Peyer's patch (tissue), 4 donors: ENCODE data around the gene PRMT7. TPM values are rescaled to one million over a fixed set of nuclear protein-coding genes. Genes with fewer than 3 reads are reported as not detected.
A peak's percentile ranks its signal among the peaks of the same experiment; 100 is the strongest.

ENCODE experiments used
- DNase-seq, 3 donors: peaks; one replicate each; pipeline ENCODE4 v3.0.0-alpha.2; 2017 to 2019
- H3K27ac ChIP-seq, 4 donors: fragments of 200-600 bp; sonication (generic); one replicate each; pipeline ENCODE4 v1.5.1; 2016 to 2019
- H3K27me3 ChIP-seq, 2 donors: fragments of 200-600 bp; sonication (generic); one replicate each; pipeline ENCODE4 v1.5.1; 2019
- H3K36me3 ChIP-seq, 3 donors: fragments of 200-600 bp; sonication (generic); one replicate each; pipeline ENCODE4 v1.5.1; 2016 to 2019
- H3K4me1 ChIP-seq, 4 donors: fragments of 200-600 bp; sonication (generic); one replicate each; pipeline ENCODE4 v1.5.1; 2016 to 2019
- H3K4me3 ChIP-seq, 4 donors: fragments of 200-600 bp; sonication (generic); 1 replicate in 3 of 4; 2 replicates in 1 of 4; pipeline ENCODE4 v1.5.1; 2016 to 2019; ENCODE audit warnings: mild to moderate bottlenecking in 1 of 4
- H3K9me3 ChIP-seq, 4 donors: fragments of 200-600 bp; sonication (generic); one replicate each; pipeline ENCODE4 v1.5.1; 2016 to 2019; ENCODE audit warnings: mild to moderate bottlenecking in 1 of 4
- CTCF ChIP-seq, 6 experiments: fragments of 450-650 bp in 4 of 6; fragments of 200-600 bp in 2 of 6; sonication (generic) in 1 of 6; IDR thresholded peaks; one replicate each; pipeline ENCODE4 v1.5.1; 2017 to 2019; ENCODE audit warnings: antibody characterized with exemption in 6 of 6, mild to moderate bottlenecking in 3 of 6, moderate library complexity in 1 of 6
- POLR2A ChIP-seq, 2 donors: fragments of 450-650 bp; IDR thresholded peaks; one replicate each; pipeline ENCODE4 v1.5.1; 2017; ENCODE audit warnings: antibody characterized with exemption in 2 of 2, mild to moderate bottlenecking in 2 of 2, moderate library complexity in 2 of 2
- total RNA-seq, 4 donors: library from RNA; depleted of rRNA; stranded (reverse); fragments of >200 nt; gene quantifications; one replicate each; pipeline ENCODE4 v1.1.0, GENCODE V29; 2016

PRMT7 gene
- total RNA-seq, 4 donors from 2014 or later, result 36.6 to 145 (median 65.0) TPM

GRCh38 chr16:68397710-68398201 lies 86.9 kb downstream of the PRMT7 start:
- no peak for TF ChIP-seq CTCF (IDR thresholded peaks at IDR 0.05)
- TF ChIP-seq POLR2A (IDR thresholded peaks at IDR 0.05), result no peak
- Histone ChIP-seq H3K9me3 (no peaks in the 10 kb centered on the region), H3K36me3 (no peaks in the 10 kb centered on the region), H3K27me3 (no peaks in the 10 kb centered on the region), H3K4me3 (no peak overlapping the region), H3K27ac (no peak overlapping the region), H3K4me1 (no peaks in the 10 kb centered on the region)
- DNase-seq, result peak in 1 of 3 donors; percentile 12

- no peak overlapping the region for H3K4me3 ChIP-seq
- no peaks in the 10 kb centered on the region for H3K4me1 ChIP-seq
- H3K9me3 ChIP-seq, result no peaks in the 10 kb centered on the region
- peak in 1 of 3 donors; percentile 15 for DNase-seq
- H3K27me3 ChIP-seq, result no peaks in the 10 kb centered on the region
- H3K36me3 ChIP-seq, result no peaks in the 10 kb centered on the region
- H3K27ac ChIP-seq, result no peak overlapping the region
- no peak for TF ChIP-seq CTCF (IDR thresholded peaks at IDR 0.05)
- no peak for TF ChIP-seq POLR2A (IDR thresholded peaks at IDR 0.05)
These were observed 88.6 kb downstream of the PRMT7 start for GRCh38 chr16:68399456-68399855.

- TF ChIP-seq POLR2A (IDR thresholded peaks at IDR 0.05) (no peak), CTCF (IDR thresholded peaks at IDR 0.05) (no peak)
- Histone ChIP-seq H3K36me3 (no peaks in the 10 kb centered on the region), H3K4me3 (no peak overlapping the region), H3K27me3 (no peaks in the 10 kb centered on the region), H3K9me3 (no peaks in the 10 kb centered on the region), H3K4me1 (no peaks in the 10 kb centered on the region), H3K27ac (no peak overlapping the region)
- no peak for DNase-seq
These were observed 89.5 kb downstream of the PRMT7 start for GRCh38 chr16:68400083-68400923.

- H3K9me3 ChIP-seq, result no peaks in the 10 kb centered on the region
- TF ChIP-seq CTCF (IDR thresholded peaks at IDR 0.05) (no peak), POLR2A (IDR thresholded peaks at IDR 0.05) (no peak)
- H3K27ac ChIP-seq, result no peak overlapping the region
- no peaks in the 10 kb centered on the region for H3K27me3 ChIP-seq
- H3K4me1 ChIP-seq, result no peaks in the 10 kb centered on the region
- DNase-seq, result no peak
- H3K4me3 ChIP-seq, result no peak overlapping the region
- no peaks in the 10 kb centered on the region for H3K36me3 ChIP-seq
These were observed 90.2 kb downstream of the PRMT7 start for GRCh38 chr16:68400924-68401460.

- Histone ChIP-seq H3K4me3 (no peak overlapping the region), H3K27me3 (no peaks in the 10 kb centered on the region), H3K9me3 (no peaks in the 10 kb centered on the region), H3K27ac (no peak overlapping the region), H3K36me3 (no peaks in the 10 kb centered on the region), H3K4me1 (no peaks in the 10 kb centered on the region)
- no peak for DNase-seq
- no peak for TF ChIP-seq POLR2A (IDR thresholded peaks at IDR 0.05)
- TF ChIP-seq CTCF (IDR thresholded peaks at IDR 0.05), result no peak
These were observed 91.3 kb downstream of the PRMT7 start for GRCh38 chr16:68401871-68402747.
